HG03045 (cell line): ENCODE data around the gene OR1F1.

Experiments
- ATAC-seq: cut with Tn5 transposase; IDR thresholded peaks from one replicate; pipeline ENCODE4 v1.9.1; 2021; ENCODE audit warnings: mild to moderate bottlenecking, moderate library complexity; ENCODE audit not compliant: unreplicated experiment

OR1F1 gene

GRCh38 chr16:3246002-3246401, 58.0 kb downstream of the OR1F1 start:
- ATAC-seq, result no peak

- ATAC-seq, result no peak
Observed at GRCh38 chr16:3246876-3247275, 58.9 kb downstream of the OR1F1 start.

- no peak for ATAC-seq
Observed at GRCh38 chr16:3248596-3248995, 60.6 kb downstream of the OR1F1 start.

- ATAC-seq, result no peak
Observed at GRCh38 chr16:3249020-3249419, 61.0 kb downstream of the OR1F1 start.

GRCh38 chr16:3249451-3249850, 61.4 kb downstream of the OR1F1 start:
- no peak for ATAC-seq

- no peak for ATAC-seq
Observed at GRCh38 chr16:3252967-3253366, 65.0 kb downstream of the OR1F1 start.

- ATAC-seq, result no peak
Observed at GRCh38 chr16:3254309-3254708, 66.3 kb downstream of the OR1F1 start.
